Astrocyte (in vitro differentiated cells and primary cell): Measurements from ENCODE around the gene PRKCA.

Source experiments
- CTCF ChIP-seq: IDR thresholded peaks from 2 replicates; pipeline ENCODE4 v1.5.1; 2011; ENCODE audit warnings: low read depth, mild to moderate bottlenecking, inconsistent platforms, low read length, moderate library complexity; ENCODE audit not compliant: insufficient read depth
- EZH2 ChIP-seq: IDR thresholded peaks from 2 replicates; pipeline ENCODE4 v1.6.1; 2012; ENCODE audit warnings: mild to moderate bottlenecking, low read length, inconsistent platforms; ENCODE audit not compliant: insufficient read depth

- no peak for TF ChIP-seq CTCF
- no peak for TF ChIP-seq EZH2
Observed at GRCh38 chr17:66485309-66485947, 183.0 kb downstream of the PRKCA start.
